GM23248 (cell line): ENCODE data around the gene FOXS1. TPM values are rescaled to one million over a fixed set of nuclear protein-coding genes. Genes with fewer than 3 reads are reported as not detected.

Experiments used
- DNase-seq: peaks from one replicate; pipeline ENCODE4 v3.0.0-alpha.2; 2015
- H2AFZ ChIP-seq: fragments of 200-600 bp; sonication (generic); 2 replicates; pipeline ENCODE4 v1.6.1; 2016; ENCODE audit warnings: antibody characterized with exemption
- H3F3A ChIP-seq: fragments of 200-600 bp; sonication (generic); 2 replicates; pipeline ENCODE4 v1.6.1; 2016; ENCODE audit warnings: mild to moderate bottlenecking, antibody characterized with exemption, mixed run types; ENCODE audit not compliant: insufficient read depth
- H3K27ac ChIP-seq: fragments of 200-600 bp; sonication (generic); 2 replicates; pipeline ENCODE4 v1.5.1; 2016; ENCODE audit warnings: mild to moderate bottlenecking
- H3K27me3 ChIP-seq: fragments of 200-600 bp; sonication (generic); replicated peaks from 2 replicates; pipeline ENCODE4 v1.6.1; 2016; ENCODE audit warnings: mild to moderate bottlenecking; ENCODE audit not compliant: insufficient read depth
- H3K36me3 ChIP-seq: fragments of 200-600 bp; sonication (generic); 2 replicates; pipeline ENCODE4 v1.6.1; 2016; ENCODE audit warnings: low read depth, mild to moderate bottlenecking
- H3K4me1 ChIP-seq: fragments of 200-600 bp; sonication (generic); 2 replicates; pipeline ENCODE4 v1.6.1; 2016; ENCODE audit warnings: mild to moderate bottlenecking; ENCODE audit not compliant: insufficient read depth
- H3K4me2 ChIP-seq: fragments of 200-600 bp; sonication (generic); one replicate; pipeline ENCODE4 v1.6.1; 2016; ENCODE audit warnings: mild to moderate bottlenecking; ENCODE audit not compliant: unreplicated experiment
- H3K4me3 ChIP-seq: fragments of 200-600 bp; sonication (generic); 2 replicates; pipeline ENCODE4 v1.5.1; 2016; ENCODE audit warnings: mild to moderate bottlenecking
- H3K79me2 ChIP-seq: fragments of 200-600 bp; sonication (generic); 2 replicates; pipeline ENCODE4 v1.6.1; 2016; ENCODE audit warnings: mild to moderate bottlenecking; ENCODE audit not compliant: insufficient read depth
- H3K9ac ChIP-seq: fragments of 200-600 bp; sonication (generic); 2 replicates; pipeline ENCODE4 v1.6.1; 2016; ENCODE audit warnings: mild to moderate bottlenecking
- H3K9me2 ChIP-seq: fragments of 200-600 bp; sonication (generic); 2 replicates; pipeline ENCODE4 v1.6.1; 2016; ENCODE audit warnings: mixed run types, mild to moderate bottlenecking, moderate library complexity; ENCODE audit not compliant: insufficient read depth
- H3K9me3 ChIP-seq: fragments of 200-600 bp; sonication (generic); one replicate; pipeline ENCODE4 v1.6.1; 2017; ENCODE audit warnings: low read depth
- H4K20me1 ChIP-seq: fragments of 200-600 bp; sonication (generic); 2 replicates; pipeline ENCODE4 v1.6.0; 2016; ENCODE audit not compliant: insufficient read depth
- EZH2 ChIP-seq: fragments of 200-600 bp; sonication (generic); IDR thresholded peaks from 2 replicates; pipeline ENCODE4 v1.6.1; 2018; ENCODE audit warnings: antibody characterized with exemption, mild to moderate bottlenecking; ENCODE audit not compliant: insufficient read depth, poor library complexity, severe bottlenecking
- EZH2phosphoT487 ChIP-seq: fragments of 200-600 bp; sonication (generic); IDR thresholded peaks from 2 replicates; pipeline ENCODE4 v1.6.1; 2018; ENCODE audit warnings: antibody characterized with exemption, moderate library complexity, mild to moderate bottlenecking, low read depth; ENCODE audit not compliant: insufficient read depth
- WGBS, 2 experiments: methylation state at CpG; one replicate each; pipeline ENCODE4 v1.1.6; 2015 to 2017; ENCODE audit warnings: low lambda C conversion rate in 2 of 2, low coverage in 1 of 2; ENCODE audit errors: missing lambda C conversion rate in 2 of 2; 5-methylcytosine and 5-hydroxymethylcytosine counted together
- in situ Hi-C: fragments of 300-500 bp; cut with MboI; formaldehyde crosslinking; loops from 2 replicates; pipeline ENCODE4 v1.15.0; 2020
- polyA plus RNA-seq: library from polyadenylated mRNA; unstranded; fragments of >200 nt; fragmentation: Nextera tagmentation; extraction: Ambion mirVana; gene quantifications from 2 replicates; pipeline ENCODE4 v1.2.1, GENCODE V29; 2016
- small RNA-seq: library from RNA; depleted of rRNA; stranded (forward); fragments of <200 nt; gene quantifications from one replicate; pipeline ENCODE3, GENCODE V24; 2014; ENCODE audit warnings: low read depth, low replicate concordance
- total RNA-seq: library from RNA; depleted of rRNA; stranded (reverse); fragments of >200 nt; shearing (Covaris generic); gene quantifications from 2 replicates; pipeline ENCODE4 v1.2.3, GENCODE V29; 2014; rRNA removed

FOXS1 gene
- total and polyA plus RNA-seq, 2 experiments from 2014 or later = not detected

DNA sequence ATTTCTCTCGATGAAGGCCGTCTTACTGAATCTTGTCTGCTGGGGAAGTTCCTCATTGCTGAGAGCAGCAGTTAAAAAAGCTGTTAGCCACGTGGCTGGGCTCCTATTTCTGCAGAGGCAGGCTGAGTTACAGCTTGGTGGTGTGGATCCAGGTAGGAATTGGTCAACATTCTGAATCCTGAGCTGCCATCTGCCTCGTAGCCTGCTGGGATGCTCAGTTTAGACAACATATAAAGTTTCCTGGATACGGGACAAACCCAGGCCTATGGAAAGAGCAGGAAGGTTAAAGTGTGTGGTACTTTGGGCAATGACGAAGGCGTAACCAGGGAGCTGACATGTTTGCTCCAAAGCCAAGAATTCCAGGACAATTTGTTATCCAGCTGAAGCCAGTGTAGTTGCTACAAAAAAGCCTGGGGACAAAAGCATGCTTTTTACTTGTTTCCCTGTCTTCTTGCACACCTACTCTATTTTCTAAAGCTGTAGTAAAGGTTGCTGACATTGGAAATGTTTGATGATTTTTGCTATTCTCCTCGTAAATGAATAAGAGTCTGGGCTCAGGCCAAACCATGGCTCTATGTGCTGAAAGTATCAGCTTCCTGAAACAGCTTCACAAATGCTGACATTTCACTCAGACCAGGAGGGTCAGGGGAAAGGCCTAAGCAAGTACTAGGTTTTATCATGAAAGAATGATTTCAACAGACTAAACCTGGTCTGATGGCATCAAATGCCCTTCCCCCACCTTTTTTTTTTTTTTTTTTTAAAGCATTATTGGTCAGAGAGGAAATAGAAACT lies 38.6 kb downstream of the FOXS1 start:
- H3K36me3 ChIP-seq = no peaks in the 10 kb centered on the region
- no peaks in the 10 kb centered on the region for H4K20me1 ChIP-seq
- 76 to 84% methylated on average over 8 of the region's 8 CpGs for WGBS, 2 experiments

DNA sequence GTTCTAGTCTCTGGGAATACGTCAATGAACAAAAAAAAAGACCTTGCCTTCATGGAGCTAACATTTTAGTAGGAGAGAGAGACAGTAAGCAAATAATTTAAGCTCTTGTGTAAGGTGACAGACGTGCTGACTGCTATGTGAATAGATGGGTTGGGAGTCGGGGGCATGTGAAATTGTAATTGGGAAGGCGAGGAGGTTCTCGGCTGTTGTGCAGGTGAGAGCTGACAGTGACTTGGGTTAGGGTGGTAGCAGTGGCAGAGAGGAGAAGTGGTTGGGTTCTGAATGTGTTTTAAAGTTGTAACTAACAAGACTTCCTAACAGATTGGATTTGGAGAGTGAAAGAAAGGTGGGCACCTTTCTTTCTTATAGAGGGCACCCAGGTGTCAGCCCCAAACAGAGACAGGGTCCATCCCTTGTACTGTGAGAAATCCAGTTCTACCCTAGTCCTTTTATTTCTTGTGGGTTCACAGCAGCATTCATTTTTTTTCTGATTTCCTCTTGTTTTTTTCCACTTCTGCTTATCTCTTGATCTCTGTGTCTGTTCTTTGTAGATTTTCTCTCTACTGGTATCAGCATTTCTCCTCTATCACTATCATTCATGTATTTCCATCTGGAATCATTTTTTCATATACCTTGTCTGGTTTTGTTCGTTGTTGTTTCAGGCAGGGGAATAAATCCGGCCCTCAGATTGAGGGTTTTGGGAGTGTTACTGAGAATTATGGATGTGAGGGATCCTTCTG lies 41.7 kb downstream of the FOXS1 start:
- Histone ChIP-seq H3F3A (peaks cover 4% of the 10 kb centered on the region), H3K4me1 (no peaks in the 10 kb centered on the region), H3K36me3 (no peaks in the 10 kb centered on the region), H3K79me2 (no peaks in the 10 kb centered on the region), H3K9me3 (no peaks in the 10 kb centered on the region), H3K9me2 (no peaks in the 10 kb centered on the region), H3K27me3 (no peaks in the 10 kb centered on the region), H2AFZ (no peak overlapping the region), H3K9ac (no peak overlapping the region), H3K4me3 (no peak overlapping the region), H3K4me2 (no peak overlapping the region), H3K27ac (no peak overlapping the region), H4K20me1 (no peaks in the 10 kb centered on the region)
- no peak for DNase-seq
- in situ Hi-C loops = no loop called here
- 91 to 92% methylated on average over 7 of the region's 7 CpGs for WGBS, 2 experiments
- TF ChIP-seq EZH2phosphoT487 = no peak
- no peak for TF ChIP-seq EZH2

More for the DNA sequence above, 38.6 kb downstream of the FOXS1 start:
- Histone ChIP-seq H3K4me3 (no peak overlapping the region), H3K9me3 (no peaks in the 10 kb centered on the region), H3K79me2 (no peaks in the 10 kb centered on the region), H3F3A (peaks cover 30% of the 10 kb centered on the region), H3K27me3 (no peaks in the 10 kb centered on the region), H3K27ac (no peak overlapping the region), H3K4me2 (no peak overlapping the region), H3K4me1 (peaks cover 15% of the 10 kb centered on the region), H3K9me2 (no peaks in the 10 kb centered on the region), H3K9ac (no peak overlapping the region), H2AFZ (no peak overlapping the region)
- no peak for DNase-seq
- TF ChIP-seq EZH2 = no peak
- TF ChIP-seq EZH2phosphoT487 = no peak
- in situ Hi-C loops = no loop called here

DNA sequence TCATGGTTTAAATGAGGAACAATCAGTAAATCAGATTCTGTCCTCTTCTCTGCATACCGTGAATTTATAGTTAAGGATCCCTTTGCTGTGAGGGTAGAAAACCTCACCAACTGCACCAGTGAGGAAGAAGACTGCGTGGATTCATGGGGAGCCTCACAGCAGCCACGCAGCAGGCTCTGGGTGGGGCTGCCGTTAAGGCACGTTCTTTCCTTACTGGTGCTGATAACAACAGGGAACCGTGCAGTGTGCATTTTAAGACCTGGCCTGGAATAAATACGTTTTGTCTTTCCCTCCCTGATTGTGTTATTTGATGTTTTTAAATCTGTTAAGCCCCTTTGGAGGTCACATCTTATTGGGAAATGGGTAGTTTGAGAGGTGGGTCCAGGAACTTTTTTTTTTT lies 43.9 kb downstream of the FOXS1 start:
- Histone ChIP-seq H3K4me3 (no peak overlapping the region), H3K27me3 (no peaks in the 10 kb centered on the region), H2AFZ (no peak overlapping the region), H3K79me2 (no peaks in the 10 kb centered on the region), H3K9me3 (no peaks in the 10 kb centered on the region), H3K36me3 (no peaks in the 10 kb centered on the region), H3F3A (no peaks in the 10 kb centered on the region; the same call in 1 of the 2 replicates), H3K9me2 (no peaks in the 10 kb centered on the region), H3K9ac (no peak overlapping the region), H3K4me2 (no peak overlapping the region), H4K20me1 (no peaks in the 10 kb centered on the region), H3K27ac (no peak overlapping the region), H3K4me1 (no peaks in the 10 kb centered on the region)
- in situ Hi-C loops = no loop called here
- 97 to 99% methylated on average over 7 of the region's 7 CpGs for WGBS, 2 experiments
- TF ChIP-seq EZH2 = no peak
- no peak for TF ChIP-seq EZH2phosphoT487
- DNase-seq = no peak

DNA sequence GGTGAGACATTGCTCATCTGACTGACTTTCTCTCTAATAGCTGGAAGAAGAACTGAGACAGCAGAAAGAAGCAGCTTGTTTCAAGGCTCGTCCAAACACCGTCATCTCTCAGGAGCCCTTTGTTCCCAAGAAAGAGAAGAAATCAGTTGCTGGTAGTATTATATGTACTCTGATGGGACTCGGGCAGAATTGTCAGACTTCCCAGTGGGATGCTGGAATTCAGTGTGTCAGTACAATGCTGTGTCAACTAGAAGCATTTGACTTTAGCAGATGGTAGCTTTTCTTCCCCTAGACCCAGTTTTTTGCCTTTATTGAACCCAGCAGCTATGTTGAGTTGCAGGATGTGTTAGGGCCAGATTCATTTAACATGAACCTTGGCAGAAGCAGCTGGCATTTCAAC lies 48.0 kb downstream of the FOXS1 start:
- Histone ChIP-seq H3F3A (no peaks in the 10 kb centered on the region), H3K4me2 (no peak overlapping the region), H3K27ac (no peak overlapping the region), H4K20me1 (no peaks in the 10 kb centered on the region), H2AFZ (no peak overlapping the region), H3K36me3 (no peaks in the 10 kb centered on the region), H3K9ac (no peak overlapping the region), H3K9me2 (no peaks in the 10 kb centered on the region), H3K4me3 (no peak overlapping the region), H3K79me2 (no peaks in the 10 kb centered on the region), H3K4me1 (no peaks in the 10 kb centered on the region), H3K27me3 (no peaks in the 10 kb centered on the region), H3K9me3 (no peaks in the 10 kb centered on the region)
- in situ Hi-C loops = no loop called here
- DNase-seq = no peak
- TF ChIP-seq EZH2 (no peak), EZH2phosphoT487 (no peak)
- 93 to 98% methylated on average over 3 of the region's 3 CpGs for WGBS, 2 experiments

Small RNAs within 50 kb of the gene (small RNA-seq; reads per million reads assigned to genes)
- not detected for gene AL160175.1

Other genes starting within 250 kb of the FOXS1 start
- 583 and 780 TPM in 2 replicates for gene ID1, start 240.3 kb downstream of the FOXS1 start, total RNA-seq
- gene ID1, start 240.3 kb downstream of the FOXS1 start, polyA plus RNA-seq = 248 TPM in 2 replicates
- gene COX4I2, start 207.7 kb downstream of the FOXS1 start, total RNA-seq = not detected in 2 replicates
- gene COX4I2, start 207.7 kb downstream of the FOXS1 start, polyA plus RNA-seq = not detected in 2 replicates
- 83.8 and 95.1 TPM in 2 replicates for gene BCL2L1, start 122.7 kb downstream of the FOXS1 start, total RNA-seq
- 56.2 and 56.3 TPM in 2 replicates for gene BCL2L1, start 122.7 kb downstream of the FOXS1 start, polyA plus RNA-seq
- gene TPX2, start 106.3 kb downstream of the FOXS1 start, total RNA-seq = 35.5 and 39.6 TPM in 2 replicates
- gene TPX2, start 106.3 kb downstream of the FOXS1 start, polyA plus RNA-seq = 37.6 and 37.7 TPM in 2 replicates
- 0.63 TPM in 1 of 2 replicates, not detected in the other for gene MYLK2, start 26.2 kb downstream of the FOXS1 start, total RNA-seq
- gene MYLK2, start 26.2 kb downstream of the FOXS1 start, polyA plus RNA-seq = not detected in 2 replicates
- not detected in 2 replicates for gene DUSP15, start 24.9 kb upstream of the FOXS1 start, total RNA-seq
- not detected in 2 replicates for gene DUSP15, start 24.9 kb upstream of the FOXS1 start, polyA plus RNA-seq
- gene TTLL9, start 25.0 kb upstream of the FOXS1 start, total RNA-seq = not detected in 2 replicates
- gene TTLL9, start 25.0 kb upstream of the FOXS1 start, polyA plus RNA-seq = not detected in 2 replicates
- gene PDRG1, start 106.4 kb upstream of the FOXS1 start, total RNA-seq = 5.7 and 10.8 TPM in 2 replicates
- 16.7 and 17.2 TPM in 2 replicates for gene PDRG1, start 106.4 kb upstream of the FOXS1 start, polyA plus RNA-seq
- gene XKR7, start 122.5 kb upstream of the FOXS1 start, total RNA-seq = not detected in 2 replicates
- gene XKR7, start 122.5 kb upstream of the FOXS1 start, polyA plus RNA-seq = not detected in 2 replicates
- not detected in 2 replicates for gene CCM2L, start 164.8 kb upstream of the FOXS1 start, total RNA-seq
- not detected in 2 replicates for gene CCM2L, start 164.8 kb upstream of the FOXS1 start, polyA plus RNA-seq
- gene HCK, start 206.6 kb upstream of the FOXS1 start, total RNA-seq = not detected in 2 replicates
- not detected in 2 replicates for gene HCK, start 206.6 kb upstream of the FOXS1 start, polyA plus RNA-seq